ENCODE results near the gene PSD2.

GRCh38 chr5:139852696-139853095, 57.1 kb downstream of the PSD2 start:
- no peak for TF ChIP-seq EZH2phosphoT487 (IDR thresholded peaks at IDR 0.05; ENCODE audit: borderline replicate concordance, low read length)
- TF ChIP-seq CTCF (IDR thresholded peaks at IDR 0.05; ENCODE audit: low read depth, low read length, poor library complexity, severe bottlenecking): no peak
